Measurements from ENCODE around the gene BCL7A.
"Not testable (repeated sequence)": the region's sequence is repeated elsewhere in the genome, so short reads cannot be mapped to it uniquely, and the experiment has no call there.

DNA sequence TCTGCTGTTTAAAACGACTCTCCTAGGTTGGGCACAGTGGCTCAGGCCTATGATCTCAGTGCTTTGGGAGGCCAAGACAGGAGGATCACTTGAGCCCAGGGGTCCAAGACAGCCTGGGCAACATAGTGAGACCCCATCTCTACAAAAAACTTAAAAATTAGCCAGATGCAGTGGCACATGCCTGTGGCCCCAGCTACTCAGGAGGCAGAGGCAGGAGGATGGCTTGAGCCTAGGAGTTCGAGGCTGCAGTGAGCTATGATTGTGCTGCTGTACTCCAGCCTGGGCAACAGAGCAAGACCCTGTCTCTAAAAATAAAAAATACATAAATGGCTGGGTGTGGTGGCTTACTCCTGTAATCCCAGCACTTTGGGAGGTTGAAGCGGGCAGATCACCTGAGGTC is 19.8 kb downstream of the BCL7A start:
- TF ChIP-seq CTCF (conservative IDR thresholded peaks at IDR 0.05; ENCODE audit: low read depth, low read length); EZH2phosphoT487 (IDR thresholded peaks at IDR 0.05; ENCODE audit: borderline replicate concordance, low read length): not testable (repeated sequence)
